ENCODE data around the gene FAM117B. TPM values are rescaled to one million over a fixed set of nuclear protein-coding genes. Genes with fewer than 3 reads are reported as not detected.

FAM117B gene
- polyA plus RNA-seq, 3 donors: 27.9 to 36.4 (median 29.4) TPM

DNA sequence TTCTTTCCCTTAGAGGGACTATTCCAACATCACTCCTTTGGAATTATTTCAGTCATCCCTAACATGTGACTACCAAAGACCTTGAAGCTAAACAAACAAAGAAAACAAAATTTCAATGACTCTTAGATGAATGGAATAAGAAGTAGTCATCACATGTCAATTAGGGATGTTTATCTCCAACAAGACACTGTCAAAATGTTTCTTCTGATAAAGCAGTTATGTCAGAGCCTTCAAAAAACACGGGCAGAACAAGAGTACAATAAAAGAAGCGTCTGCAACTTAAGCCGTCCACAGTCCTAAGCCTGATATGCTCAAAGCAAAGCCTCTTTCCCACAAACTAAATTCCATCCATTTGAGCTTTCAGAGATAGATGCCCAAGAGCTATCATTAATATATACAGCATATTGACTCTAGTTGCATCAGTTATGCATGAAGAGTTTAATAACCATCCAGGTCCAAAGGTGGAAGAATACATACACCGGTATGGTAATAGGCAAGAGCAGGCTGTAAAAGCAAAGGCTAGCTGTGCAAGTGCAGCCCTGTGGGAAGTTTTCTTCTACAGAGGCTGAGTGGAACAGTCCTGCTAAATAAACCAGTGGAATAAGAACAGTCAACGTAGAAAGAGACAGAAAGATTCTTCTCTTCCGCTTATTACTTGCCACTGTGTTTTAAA lies 138.7 kb downstream of the FAM117B start:
- DNase-seq (ENCODE audit: extremely low read depth in 1 of 11, low read depth in 9 of 11, low spot score in 4 of 11): no peak

DNA sequence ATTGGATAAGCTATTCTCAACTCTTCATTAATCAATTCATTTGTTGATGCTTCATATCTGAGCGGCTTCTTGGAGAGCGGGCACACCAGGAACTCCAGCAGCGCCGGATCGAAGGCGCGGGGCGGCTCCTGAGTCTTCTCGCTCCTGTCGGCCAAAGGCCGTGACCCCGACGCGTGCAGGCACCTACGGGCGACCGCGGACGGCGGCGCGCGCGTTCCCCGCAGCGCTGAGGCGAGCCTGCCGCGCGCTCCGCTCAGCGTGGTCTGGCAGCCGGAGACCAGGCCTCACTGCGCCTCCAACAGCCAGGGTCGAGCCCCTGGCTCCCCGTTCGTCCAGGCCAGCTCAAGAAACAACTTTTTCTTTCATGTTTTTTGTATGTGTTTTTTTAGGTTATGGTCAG lies 139.3 kb downstream of the FAM117B start:
- no peak for DNase-seq (ENCODE audit: extremely low read depth in 1 of 11, low read depth in 9 of 11, low spot score in 4 of 11)

DNA sequence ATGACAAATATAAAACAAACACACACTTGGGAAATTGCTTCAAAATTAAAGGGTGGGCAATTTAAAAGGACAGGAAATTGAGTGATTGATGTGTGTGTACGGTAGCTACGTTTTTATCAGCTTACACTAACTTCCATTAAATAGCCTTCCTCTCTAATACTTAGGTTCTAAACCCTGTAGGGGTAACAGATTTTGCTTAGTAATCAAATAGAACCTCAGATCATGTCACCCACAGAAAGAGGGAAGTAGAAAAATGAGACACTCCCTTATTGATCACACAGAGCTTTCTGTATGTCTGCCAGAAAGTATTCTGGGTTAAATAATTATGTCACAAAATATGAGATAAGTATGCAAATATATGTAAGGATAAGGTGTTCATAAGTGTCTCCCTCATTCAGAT lies 143.4 kb downstream of the FAM117B start:
- no peak for DNase-seq (ENCODE audit: extremely low read depth in 1 of 11, low read depth in 9 of 11, low spot score in 4 of 11)

GRCh38 chr2:202780514-202781021 lies 145.8 kb downstream of the FAM117B start:
- no peak for DNase-seq (ENCODE audit: extremely low read depth in 1 of 11, low read depth in 9 of 11, low spot score in 4 of 11)

DNA sequence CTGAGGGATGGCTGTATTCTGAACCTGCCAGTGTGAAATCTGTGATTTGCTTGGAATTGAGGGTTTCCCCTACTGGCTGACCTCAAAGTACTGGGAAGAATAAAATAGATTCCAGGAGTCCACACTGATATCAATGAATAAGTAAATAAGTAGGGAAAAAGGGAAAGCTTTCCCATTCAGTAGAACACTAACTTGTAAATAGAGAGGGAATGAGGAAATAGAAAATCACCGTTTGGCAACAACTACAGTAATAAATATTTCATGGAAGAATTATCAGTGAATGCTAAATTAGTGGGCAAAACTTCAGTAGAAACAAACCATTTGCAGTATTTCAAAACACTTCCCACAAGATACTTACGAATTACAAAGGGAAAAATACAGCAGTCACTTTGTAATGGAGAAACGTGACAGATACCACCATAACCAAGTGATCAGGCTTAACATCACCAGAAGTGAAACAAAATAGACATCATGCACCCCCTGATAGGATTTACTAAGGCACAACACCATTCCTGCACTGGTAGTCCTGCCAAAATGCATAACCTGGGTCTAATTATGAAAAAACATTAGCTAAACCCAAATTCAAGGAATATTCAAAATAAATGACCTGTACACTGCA lies 148.3 kb downstream of the FAM117B start:
- DNase-seq (ENCODE audit: extremely low read depth in 1 of 11, low read depth in 9 of 11, low spot score in 4 of 11): no peak

DNA sequence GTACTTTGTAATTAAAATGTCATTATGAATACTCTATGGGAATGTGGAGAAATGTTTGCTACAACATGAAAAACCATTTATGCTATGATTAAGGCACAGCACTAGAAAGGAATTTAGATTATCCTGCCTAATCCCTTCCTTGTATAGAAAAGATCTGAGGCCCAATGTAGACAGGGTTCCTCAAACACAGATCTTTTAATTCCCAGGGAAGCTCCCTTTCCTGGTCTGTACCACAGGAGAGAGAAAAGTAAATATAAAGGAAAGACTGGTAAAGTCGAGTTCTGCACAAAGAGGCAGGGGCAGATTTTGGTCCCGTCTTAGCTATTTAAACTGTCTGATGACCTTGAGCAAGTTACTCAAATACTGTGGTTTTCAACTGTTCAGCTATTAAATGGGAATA lies 152.1 kb downstream of the FAM117B start:
- DNase-seq (ENCODE audit: extremely low read depth in 1 of 11, low read depth in 9 of 11, low spot score in 4 of 11): no peak

- DNase-seq (ENCODE audit: extremely low read depth in 1 of 11, low read depth in 9 of 11, low spot score in 4 of 11): no peak
These were observed 155.9 kb downstream of the FAM117B start for GRCh38 chr2:202790676-202791075.

GRCh38 chr2:202797944-202798343 lies 163.2 kb downstream of the FAM117B start:
- DNase-seq (ENCODE audit: extremely low read depth in 1 of 11, low read depth in 9 of 11, low spot score in 4 of 11): no peak

DNA sequence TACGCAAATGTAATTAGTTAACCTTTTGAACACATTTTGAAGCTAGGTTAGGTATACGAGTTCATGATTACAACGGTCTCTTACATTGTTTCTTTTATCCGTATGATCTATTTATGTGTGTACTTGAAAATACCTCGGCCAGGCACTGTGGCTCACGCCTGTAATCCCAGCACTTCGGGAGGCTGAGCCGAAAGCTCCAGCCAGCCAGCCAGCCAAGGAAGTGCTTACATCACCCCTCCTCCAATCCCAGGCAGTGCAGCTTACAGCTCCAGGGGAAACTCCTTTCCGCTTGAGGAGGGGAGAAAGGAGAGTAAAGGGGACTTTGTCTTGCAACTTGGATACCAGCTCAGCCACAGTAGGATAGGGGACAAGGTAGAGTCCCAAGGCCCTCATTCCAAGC lies 171.1 kb downstream of the FAM117B start:
- DNase-seq (ENCODE audit: extremely low read depth in 1 of 11, low read depth in 9 of 11, low spot score in 4 of 11): peak in 2 of 11 donors; percentile 19 to 23

- peak in 4 of 11 donors; percentile 19 to 53 (median 40) for DNase-seq (ENCODE audit: extremely low read depth in 1 of 11, low read depth in 9 of 11, low spot score in 4 of 11)
These were observed 172.8 kb downstream of the FAM117B start for GRCh38 chr2:202807431-202808138.

GRCh38 chr2:202808754-202809153 lies 174.0 kb downstream of the FAM117B start:
- no peak for DNase-seq (ENCODE audit: extremely low read depth in 1 of 11, low read depth in 9 of 11, low spot score in 4 of 11)

DNA sequence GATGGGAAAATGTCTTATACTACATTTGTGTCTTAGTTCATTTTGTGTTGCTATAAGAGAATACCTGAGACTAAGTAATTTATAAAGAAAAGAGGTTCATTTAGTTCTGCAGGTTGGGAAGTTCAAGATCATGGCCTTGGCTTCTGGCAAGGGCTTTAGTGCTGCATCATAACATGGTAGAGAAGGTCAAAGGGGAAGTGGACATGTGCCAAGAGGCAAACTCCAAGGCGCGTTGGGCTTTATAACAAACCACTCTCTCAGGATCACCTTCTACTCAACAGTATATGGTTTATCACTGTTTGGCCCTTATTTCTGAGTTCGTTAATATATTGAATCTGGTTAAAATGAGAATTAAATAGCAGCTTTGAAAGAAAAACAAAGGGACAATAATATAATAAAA lies 178.6 kb downstream of the FAM117B start:
- DNase-seq (ENCODE audit: extremely low read depth in 1 of 11, low read depth in 9 of 11, low spot score in 4 of 11): no peak

DNA sequence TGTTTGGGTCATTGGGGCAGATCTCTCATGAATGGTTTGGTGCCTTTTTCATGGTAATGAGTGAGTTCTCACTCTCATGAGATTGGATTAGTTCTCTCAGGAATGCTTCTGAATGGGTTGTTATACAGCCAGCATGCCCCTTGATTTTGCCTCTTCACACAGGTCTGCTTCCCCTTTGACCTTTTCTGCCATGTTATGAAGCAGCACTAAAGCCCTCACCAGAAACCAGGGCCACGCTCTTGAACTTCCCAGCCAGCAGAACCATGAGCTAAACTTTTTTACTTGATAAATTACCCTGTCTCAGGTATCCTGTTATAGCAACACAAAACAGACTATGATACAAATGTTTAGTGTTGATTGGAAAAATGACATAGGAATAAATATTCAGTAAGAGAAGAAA lies 179.5 kb downstream of the FAM117B start:
- no peak for DNase-seq (ENCODE audit: extremely low read depth in 1 of 11, low read depth in 9 of 11, low spot score in 4 of 11)

- DNase-seq (ENCODE audit: extremely low read depth in 1 of 11, low read depth in 9 of 11, low spot score in 4 of 11): peak in 5 of 11 donors; percentile 20 to 58 (median 40)
These were observed 181.0 kb downstream of the FAM117B start for GRCh38 chr2:202815548-202816360.

DNA sequence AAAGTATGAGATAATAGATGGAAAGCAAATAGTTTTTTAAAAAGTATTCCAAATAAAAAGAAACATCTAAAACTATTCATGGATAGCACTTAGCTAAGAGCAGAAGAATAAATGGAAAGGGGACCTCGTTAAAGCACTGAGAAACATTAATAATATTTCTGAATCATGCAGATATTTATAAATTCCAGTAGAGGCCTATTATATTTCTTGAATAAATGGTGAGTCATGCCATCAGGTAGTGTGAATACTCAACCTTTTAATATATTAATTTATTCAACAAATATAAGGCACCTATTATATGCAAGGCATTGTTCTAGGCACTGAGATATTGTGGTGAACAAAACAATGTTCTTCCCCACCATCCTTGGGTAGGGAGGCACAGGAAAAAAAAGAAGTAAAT lies 183.0 kb downstream of the FAM117B start:
- DNase-seq (ENCODE audit: extremely low read depth in 1 of 11, low read depth in 9 of 11, low spot score in 4 of 11): no peak

GRCh38 chr2:202818321-202818720 lies 183.6 kb downstream of the FAM117B start:
- no peak for DNase-seq (ENCODE audit: extremely low read depth in 1 of 11, low read depth in 9 of 11, low spot score in 4 of 11)
